HG02970 (cell line): Measurements from ENCODE around the gene CORO7.

Source experiments
- ATAC-seq: cut with Tn5 transposase; IDR thresholded peaks from one replicate; pipeline ENCODE4 v1.9.1; 2021; ENCODE audit warnings: mild to moderate bottlenecking, moderate library complexity, moderate number of reproducible peaks; ENCODE audit not compliant: unreplicated experiment, low FRiP score

Gene CORO7

GRCh38 chr16:4416200-4417032 lies at the start of gene CORO7:
Gene CORO7, minus strand, starts transcription at chr16:4416596. Its CDS starts 78 bp downstream, at chr16:4416518.
- ATAC-seq = peak; percentile 55

GRCh38 chr16:4463522-4464163 lies 47.2 kb upstream of the CORO7 start:
- ATAC-seq = no peak

GRCh38 chr16:4461250-4462085 lies 45.1 kb upstream of the CORO7 start:
- ATAC-seq = no peak

- ATAC-seq = no peak
Measured at GRCh38 chr16:4460936-4461249, 44.5 kb upstream of the CORO7 start.

- ATAC-seq = no peak
Measured at GRCh38 chr16:4455951-4456350, 39.6 kb upstream of the CORO7 start.

GRCh38 chr16:4455081-4455480 lies 38.7 kb upstream of the CORO7 start:
- no peak for ATAC-seq

GRCh38 chr16:4454623-4455022 lies 38.2 kb upstream of the CORO7 start:
- no peak for ATAC-seq

GRCh38 chr16:4452674-4453073 lies 36.3 kb upstream of the CORO7 start:
- no peak for ATAC-seq

GRCh38 chr16:4450931-4451519 lies 34.6 kb upstream of the CORO7 start:
- ATAC-seq = no peak

GRCh38 chr16:4450430-4450829 lies 34.0 kb upstream of the CORO7 start:
- ATAC-seq = no peak

- no peak for ATAC-seq
Measured at GRCh38 chr16:4443986-4444385, 27.6 kb upstream of the CORO7 start.

GRCh38 chr16:4443271-4443670 lies 26.9 kb upstream of the CORO7 start:
- no peak for ATAC-seq

GRCh38 chr16:4442371-4442770 lies 26.0 kb upstream of the CORO7 start:
- no peak for ATAC-seq

GRCh38 chr16:4437366-4437765 lies 21.0 kb upstream of the CORO7 start:
- no peak for ATAC-seq

- no peak for ATAC-seq
Measured at GRCh38 chr16:4435337-4436067, 19.1 kb upstream of the CORO7 start.

GRCh38 chr16:4433914-4434787 lies 17.8 kb upstream of the CORO7 start:
- no peak for ATAC-seq

GRCh38 chr16:4433228-4433627 lies 16.8 kb upstream of the CORO7 start:
- ATAC-seq = no peak

GRCh38 chr16:4431023-4431422 lies 14.6 kb upstream of the CORO7 start:
- no peak for ATAC-seq

GRCh38 chr16:4428500-4428899 lies 12.1 kb upstream of the CORO7 start:
- no peak for ATAC-seq
